Measurements from ENCODE around the gene GOLPH3L.
"Not testable (repeated sequence)": the region's sequence is repeated elsewhere in the genome, so short reads cannot be mapped to it uniquely, and the experiment has no call there.

The GOLPH3L gene

DNA sequence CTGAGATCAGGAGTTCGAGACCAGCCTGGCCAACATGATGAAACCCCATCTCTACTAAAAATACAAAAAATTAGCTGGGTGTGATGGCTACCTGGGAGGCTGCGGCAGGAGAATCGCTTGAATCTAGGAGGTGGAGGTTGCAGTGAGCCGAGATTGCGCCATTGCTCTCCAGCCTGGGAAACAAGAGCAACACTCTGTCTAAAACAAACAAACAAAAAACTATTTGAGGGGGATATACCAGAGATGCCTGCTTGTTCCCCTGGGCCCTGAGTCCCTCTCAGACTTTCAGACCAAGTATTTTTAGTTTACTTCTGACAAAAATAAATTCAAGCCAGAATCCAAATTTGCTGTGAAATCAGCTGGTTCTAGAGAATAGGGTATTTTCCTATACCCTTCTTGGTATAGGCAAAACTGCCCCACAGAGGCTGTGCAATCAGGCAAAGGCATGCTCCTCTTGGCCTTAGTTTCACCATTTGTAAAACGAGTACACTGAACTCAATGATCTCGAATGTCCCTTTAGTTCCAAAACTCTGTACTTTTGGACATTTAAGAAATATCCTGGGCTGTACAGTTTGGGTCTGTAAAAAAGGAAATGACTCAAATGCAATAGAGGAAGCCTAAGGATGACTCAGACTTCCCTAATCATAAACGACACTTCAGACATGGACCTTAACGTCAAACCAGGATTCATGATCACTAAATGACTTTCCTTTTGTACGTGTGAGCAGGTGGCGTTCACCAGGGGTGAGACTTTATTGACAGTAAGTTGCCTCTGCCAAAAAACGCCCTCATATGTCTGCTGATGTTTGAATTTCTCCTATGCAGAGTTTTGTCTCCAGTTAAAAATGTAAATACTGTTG, 83.7 kb downstream of the GOLPH3L start:
- Histone ChIP-seq H3K27ac (ENCODE audit: low read depth, low read length) (no peak overlapping the region), H3K36me3 (ENCODE audit: insufficient read depth, low read length) (peaks cover 65% of the 10 kb centered on the region), H3K9me3 (ENCODE audit: insufficient read depth, low read depth, low read length) (no peaks in the 10 kb centered on the region), H3K9ac (ENCODE audit: low read depth, low read length) (no peak overlapping the region), H3K4me3 (ENCODE audit: low read length) (no peak overlapping the region), H3K27me3 (ENCODE audit: insufficient read depth, low read length) (no peaks in the 10 kb centered on the region), H3K4me1 (ENCODE audit: insufficient read depth, low read length) (peaks cover 20% of the 10 kb centered on the region; the same call in 1 of the 2 replicates)
- 95% methylated on average over 11 of the region's 12 CpGs for WGBS

DNA sequence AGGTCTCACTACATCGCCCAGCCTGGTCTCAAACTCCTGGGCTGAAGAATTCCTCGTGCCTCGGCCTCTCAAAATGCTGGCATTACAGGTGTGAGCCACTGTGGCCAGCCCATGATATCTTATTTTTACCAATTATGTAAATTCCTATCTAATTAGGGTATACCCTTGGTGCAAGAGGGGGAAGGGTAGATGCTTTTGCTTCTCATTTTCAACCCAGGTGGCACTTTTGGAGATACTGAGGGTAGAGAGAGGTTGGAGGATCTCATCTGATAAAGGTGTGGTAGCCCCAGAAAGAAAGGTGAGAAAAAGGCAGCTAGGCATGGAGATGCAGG, 85.0 kb downstream of the GOLPH3L start:
- Histone ChIP-seq H3K36me3 (ENCODE audit: insufficient read depth, low read length) (peaks cover 53% of the 10 kb centered on the region), H3K9me3 (ENCODE audit: insufficient read depth, low read depth, low read length) (no peaks in the 10 kb centered on the region), H3K4me1 (ENCODE audit: insufficient read depth, low read length) (peaks cover 20% of the 10 kb centered on the region; the same call in 1 of the 2 replicates), H3K27ac (ENCODE audit: low read depth, low read length) (peak overlapping the region; percentile 68; the same call in 1 of the 2 replicates), H3K27me3 (ENCODE audit: insufficient read depth, low read length) (no peaks in the 10 kb centered on the region), H3K9ac (ENCODE audit: low read depth, low read length) (no peak overlapping the region), H3K4me3 (ENCODE audit: low read length) (no peak overlapping the region)
- WGBS, result 93% methylated on average over 3 of the region's 3 CpGs

DNA sequence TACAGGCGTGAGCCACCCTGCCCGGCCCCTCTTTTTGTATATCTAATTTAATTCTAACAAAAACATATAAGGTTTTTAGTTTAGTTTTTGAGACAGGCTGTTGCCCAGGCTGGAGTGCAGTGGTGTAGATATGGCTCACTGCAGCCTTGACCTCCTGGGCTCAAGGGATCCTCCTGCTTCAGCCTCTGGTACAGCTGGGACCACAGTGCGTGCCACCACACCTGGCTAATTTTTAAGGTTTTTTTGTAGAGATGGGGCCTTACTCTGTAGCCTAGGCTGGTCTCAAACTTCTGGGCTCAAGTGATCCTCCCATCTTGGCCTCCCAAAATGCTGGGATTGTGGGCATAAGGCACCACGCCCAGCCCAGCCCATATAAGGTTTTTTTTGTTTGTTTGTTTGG, 86.4 kb downstream of the GOLPH3L start:
- no peaks in the 10 kb centered on the region for H3K27me3 ChIP-seq (ENCODE audit: insufficient read depth, low read length)
- peaks cover 20% of the 10 kb centered on the region; the same call in 1 of the 2 replicates for H3K4me1 ChIP-seq (ENCODE audit: insufficient read depth, low read length)
- no peak overlapping the region for H3K27ac ChIP-seq (ENCODE audit: low read depth, low read length)
- no peak overlapping the region for H3K4me3 ChIP-seq (ENCODE audit: low read length)
- H3K9me3 ChIP-seq (ENCODE audit: insufficient read depth, low read depth, low read length), result no peaks in the 10 kb centered on the region
- H3K36me3 ChIP-seq (ENCODE audit: insufficient read depth, low read length), result peaks cover 41% of the 10 kb centered on the region
- WGBS, result 96% methylated on average over 2 of the region's 4 CpGs
- no peak overlapping the region for H3K9ac ChIP-seq (ENCODE audit: low read depth, low read length)

DNA sequence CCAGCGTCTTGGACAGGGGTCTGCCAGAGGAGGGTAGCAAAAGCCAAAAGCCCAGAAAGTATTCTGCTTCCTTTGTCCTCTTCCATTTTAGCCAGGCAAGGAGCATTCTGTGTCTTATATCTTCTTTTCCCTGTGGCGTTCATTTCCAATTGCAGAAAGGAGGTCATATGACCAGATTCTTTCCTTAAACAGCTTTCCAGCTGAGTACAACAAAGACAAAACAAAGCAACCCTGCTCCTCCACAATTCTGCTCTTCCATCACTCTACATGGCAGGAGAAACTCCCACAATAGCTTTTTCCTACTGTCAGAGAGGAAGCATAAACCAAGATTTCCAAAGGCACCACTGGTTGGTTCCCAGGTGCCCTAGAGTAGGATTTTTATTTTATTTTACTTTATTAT, 87.2 kb downstream of the GOLPH3L start:
- Histone ChIP-seq H3K9me3 (ENCODE audit: insufficient read depth, low read depth, low read length) (no peaks in the 10 kb centered on the region), H3K27me3 (ENCODE audit: insufficient read depth, low read length) (no peaks in the 10 kb centered on the region), H3K9ac (ENCODE audit: low read depth, low read length) (peak overlapping the region; percentile 22; the same call in 1 of the 2 replicates), H3K4me3 (ENCODE audit: low read length) (no peak overlapping the region), H3K4me1 (ENCODE audit: insufficient read depth, low read length) (peaks cover 23% of the 10 kb centered on the region), H3K36me3 (ENCODE audit: insufficient read depth, low read length) (peaks cover 33% of the 10 kb centered on the region), H3K27ac (ENCODE audit: low read depth, low read length) (peak overlapping the region; percentile 89)
- 73% methylated on average over 2 of the region's 2 CpGs for WGBS

DNA sequence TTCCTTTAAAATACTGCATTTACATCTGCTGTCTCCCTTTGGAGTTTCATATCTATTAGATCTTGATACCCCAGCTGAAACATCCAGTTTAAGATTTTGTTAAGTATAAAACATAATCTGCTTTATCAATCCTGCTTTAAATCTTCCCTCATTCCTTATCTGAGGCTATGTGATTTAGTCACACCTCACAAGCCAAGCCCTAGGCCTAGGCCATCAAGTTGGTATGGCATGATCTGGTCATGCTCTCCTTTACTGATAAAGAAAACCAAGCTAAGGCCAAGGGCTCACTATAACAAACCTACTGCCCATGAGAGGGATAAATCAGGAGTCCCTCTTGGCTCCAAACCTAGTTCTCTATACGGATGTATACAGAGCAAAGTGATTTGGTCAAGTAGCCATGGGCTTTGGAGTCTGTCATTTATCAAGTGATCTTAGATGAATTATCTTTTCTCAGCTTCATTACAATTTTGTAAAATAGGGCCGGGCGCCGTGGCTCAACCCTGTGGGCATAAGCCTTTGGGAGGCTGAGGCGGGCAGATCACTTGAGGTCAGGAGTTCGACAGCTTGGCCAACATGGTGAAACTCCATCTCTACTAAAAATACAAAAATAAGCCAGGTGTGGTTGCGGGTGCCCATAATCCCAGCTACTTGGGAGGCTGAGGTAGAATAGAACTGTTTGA, 90.4 kb downstream of the GOLPH3L start:
- peaks cover 10% of the 10 kb centered on the region for H3K36me3 ChIP-seq (ENCODE audit: insufficient read depth, low read length)
- H3K9ac ChIP-seq (ENCODE audit: low read depth, low read length), result no peak overlapping the region
- WGBS, result 97% methylated on average over 7 of the region's 7 CpGs
- no peaks in the 10 kb centered on the region for H3K27me3 ChIP-seq (ENCODE audit: insufficient read depth, low read length)
- no peak overlapping the region for H3K4me3 ChIP-seq (ENCODE audit: low read length)
- H3K4me1 ChIP-seq (ENCODE audit: insufficient read depth, low read length), result peaks cover 28% of the 10 kb centered on the region
- H3K27ac ChIP-seq (ENCODE audit: low read depth, low read length), result 0 out of 2 replicates have a peak overlapping the region, but pooled peaks have one; percentile 51
- H3K9me3 ChIP-seq (ENCODE audit: insufficient read depth, low read depth, low read length), result no peaks in the 10 kb centered on the region

DNA sequence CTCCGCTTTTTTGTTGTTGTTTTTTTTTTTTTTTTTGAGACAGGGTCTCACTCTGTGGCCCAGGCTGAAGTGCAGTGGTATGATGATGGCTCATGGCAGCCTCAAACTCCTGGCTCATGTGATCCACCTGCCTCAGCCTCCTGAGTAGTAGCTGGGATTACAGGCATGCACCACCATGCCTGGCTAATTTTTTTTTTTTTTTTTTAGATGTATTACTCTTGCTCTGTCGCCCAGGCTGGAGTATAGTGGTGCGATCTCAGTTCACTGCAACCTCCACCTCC, 91.6 kb downstream of the GOLPH3L start:
- not testable (repeated sequence) for H3K4me3 ChIP-seq (ENCODE audit: low read length); H3K9me3 ChIP-seq (ENCODE audit: insufficient read depth, low read depth, low read length); H3K27me3 ChIP-seq (ENCODE audit: insufficient read depth, low read length); H3K9ac ChIP-seq (ENCODE audit: low read depth, low read length); H3K36me3 ChIP-seq (ENCODE audit: insufficient read depth, low read length)
- WGBS, result 87% methylated on average over 3 of the region's 3 CpGs
- peak overlapping the region; percentile 98 for H3K27ac ChIP-seq (ENCODE audit: low read depth, low read length)
- peaks cover 28% of the 10 kb centered on the region for H3K4me1 ChIP-seq (ENCODE audit: insufficient read depth, low read length)

DNA sequence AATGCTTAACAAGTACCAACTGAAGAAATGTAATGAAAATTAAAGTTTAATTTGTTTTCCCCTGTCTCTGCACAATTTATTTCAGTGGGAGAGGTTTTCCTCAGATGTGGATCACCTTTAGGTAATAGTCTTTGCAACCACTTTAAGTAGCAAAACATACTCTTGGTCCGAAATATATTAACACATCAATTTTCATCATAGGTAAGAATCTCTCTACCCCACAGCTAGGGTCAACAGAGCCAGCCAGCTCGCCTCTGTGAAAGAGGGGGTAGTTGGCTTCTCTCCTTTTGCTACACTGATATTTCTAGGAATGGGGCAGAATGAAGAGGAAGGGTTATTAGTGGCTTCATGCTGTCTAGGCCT, 92.7 kb downstream of the GOLPH3L start:
- H3K27me3 ChIP-seq (ENCODE audit: insufficient read depth, low read length), result no peaks in the 10 kb centered on the region
- H3K9me3 ChIP-seq (ENCODE audit: insufficient read depth, low read depth, low read length), result no peaks in the 10 kb centered on the region
- peak overlapping the region; percentile 75 for H3K9ac ChIP-seq (ENCODE audit: low read depth, low read length)
- WGBS, result 56% methylated on average over 1 of the region's 2 CpGs
- peak overlapping the region; percentile 26; the same call in 1 of the 2 replicates for H3K4me3 ChIP-seq (ENCODE audit: low read length)
- peaks cover 18% of the 10 kb centered on the region for H3K4me1 ChIP-seq (ENCODE audit: insufficient read depth, low read length)
- peak overlapping the region; percentile 98 for H3K27ac ChIP-seq (ENCODE audit: low read depth, low read length)
- peaks cover 7% of the 10 kb centered on the region; the same call in 1 of the 2 replicates for H3K36me3 ChIP-seq (ENCODE audit: insufficient read depth, low read length)

DNA sequence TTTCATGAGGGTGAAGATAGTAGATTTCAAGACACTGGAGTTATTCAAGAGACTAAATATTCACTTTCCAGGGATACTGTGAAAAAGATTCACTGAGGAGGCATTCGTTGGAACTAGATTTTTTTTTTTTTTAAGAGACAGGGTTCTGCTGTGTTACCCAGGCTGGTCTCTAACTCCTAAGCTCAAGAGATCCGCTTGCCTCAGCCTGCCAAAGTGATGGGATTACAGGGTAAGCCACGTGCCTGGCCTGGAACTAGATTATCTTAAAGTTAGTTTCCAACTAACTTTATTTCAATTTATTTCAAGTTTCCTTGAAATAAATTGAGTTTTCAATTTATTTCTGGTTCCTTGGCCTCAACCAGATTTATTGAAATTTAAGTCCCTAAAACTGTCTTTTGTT, 93.2 kb downstream of the GOLPH3L start:
- H3K27ac ChIP-seq (ENCODE audit: low read depth, low read length), result peak overlapping the region; percentile 98
- H3K4me3 ChIP-seq (ENCODE audit: low read length), result no peak overlapping the region
- H3K9me3 ChIP-seq (ENCODE audit: insufficient read depth, low read depth, low read length), result no peaks in the 10 kb centered on the region
- no peaks in the 10 kb centered on the region for H3K27me3 ChIP-seq (ENCODE audit: insufficient read depth, low read length)
- 61% methylated on average over 3 of the region's 3 CpGs for WGBS
- H3K36me3 ChIP-seq (ENCODE audit: insufficient read depth, low read length), result 0 out of 2 replicates have a peak, but pooled peaks cover 4% of the 10 kb centered on the region
- peaks cover 16% of the 10 kb centered on the region for H3K4me1 ChIP-seq (ENCODE audit: insufficient read depth, low read length)
- peak overlapping the region; percentile 75; the same call in 1 of the 2 replicates for H3K9ac ChIP-seq (ENCODE audit: low read depth, low read length)

DNA sequence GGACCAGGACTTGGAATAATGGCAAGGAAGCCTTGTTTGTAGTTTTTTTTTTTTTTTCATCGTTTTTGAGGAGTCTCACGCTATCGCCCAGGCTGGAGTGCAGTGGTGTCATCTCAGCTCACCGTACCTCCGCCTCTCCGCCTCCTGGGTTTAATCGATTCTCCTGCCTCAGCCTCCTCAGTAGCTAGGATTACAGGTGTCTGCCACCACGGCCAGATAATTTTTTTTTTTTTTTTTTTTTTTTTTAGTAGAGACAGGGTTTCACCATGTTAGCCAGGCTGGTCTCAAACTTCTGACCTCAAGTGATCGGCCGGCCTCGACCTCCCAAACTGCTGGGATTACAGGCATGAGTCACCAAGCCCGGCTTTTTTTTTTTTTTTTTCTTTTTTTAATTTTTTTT, 94.6 kb downstream of the GOLPH3L start:
- H3K4me1 ChIP-seq (ENCODE audit: insufficient read depth, low read length), result peaks cover 16% of the 10 kb centered on the region
- not testable (repeated sequence) for H3K27ac ChIP-seq (ENCODE audit: low read depth, low read length); H3K9ac ChIP-seq (ENCODE audit: low read depth, low read length); H3K4me3 ChIP-seq (ENCODE audit: low read length); H3K9me3 ChIP-seq (ENCODE audit: insufficient read depth, low read depth, low read length); H3K36me3 ChIP-seq (ENCODE audit: insufficient read depth, low read length); H3K27me3 ChIP-seq (ENCODE audit: insufficient read depth, low read length)
- 96% methylated on average over 10 of the region's 12 CpGs for WGBS

DNA sequence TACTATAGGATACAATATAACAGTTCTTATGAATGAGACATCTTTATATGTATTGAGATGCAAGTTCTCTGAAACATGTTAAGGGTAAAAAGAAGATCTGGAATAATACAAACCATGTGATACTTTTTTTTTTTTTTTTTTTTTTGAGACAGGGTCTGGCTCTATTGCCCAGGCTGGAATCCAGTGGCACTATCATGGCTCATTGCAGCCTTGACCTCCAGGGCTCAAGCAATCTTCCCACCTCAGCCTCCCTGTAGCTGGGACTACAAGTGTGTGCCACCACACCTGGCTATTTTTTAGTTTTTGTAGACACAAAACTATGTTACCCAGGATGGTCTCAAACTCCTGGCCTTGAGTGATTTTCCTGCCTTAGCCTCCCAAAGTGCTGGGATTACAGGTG, 95.4 kb downstream of the GOLPH3L start:
- Histone ChIP-seq H3K4me1 (ENCODE audit: insufficient read depth, low read length) (peaks cover 16% of the 10 kb centered on the region), H3K27me3 (ENCODE audit: insufficient read depth, low read length) (no peaks in the 10 kb centered on the region), H3K9me3 (ENCODE audit: insufficient read depth, low read depth, low read length) (no peaks in the 10 kb centered on the region), H3K4me3 (ENCODE audit: low read length) (no peak overlapping the region), H3K27ac (ENCODE audit: low read depth, low read length) (no peak overlapping the region), H3K36me3 (ENCODE audit: insufficient read depth, low read length) (0 out of 2 replicates have a peak, but pooled peaks cover 4% of the 10 kb centered on the region), H3K9ac (ENCODE audit: low read depth, low read length) (no peak overlapping the region)

DNA sequence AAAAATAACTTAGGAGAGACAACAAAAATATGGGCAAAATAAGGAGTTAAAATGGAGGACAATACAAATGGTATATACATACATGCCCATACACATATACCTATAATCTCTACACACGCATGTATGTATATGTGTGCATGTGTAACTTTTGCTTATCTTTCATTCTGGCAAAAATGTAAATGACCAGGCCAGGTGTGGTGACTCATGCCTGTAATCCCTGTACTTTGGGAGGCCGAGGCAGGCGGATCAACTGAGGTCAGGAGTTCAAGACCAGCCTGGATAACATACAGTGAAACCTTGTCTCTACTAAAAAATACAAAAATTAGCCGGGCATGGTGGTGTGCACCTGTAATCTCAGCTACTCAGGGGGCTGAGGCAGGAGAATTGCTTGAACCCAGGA, 98.6 kb downstream of the GOLPH3L start:
- H3K4me1 ChIP-seq (ENCODE audit: insufficient read depth, low read length); H3K27ac ChIP-seq (ENCODE audit: low read depth, low read length): not testable (repeated sequence)
- 97% methylated on average over 4 of the region's 4 CpGs for WGBS

More for the DNA sequence above, 98.6 kb downstream of the GOLPH3L start:
- H3K9me3 ChIP-seq (ENCODE audit: insufficient read depth, low read depth, low read length); H3K36me3 ChIP-seq (ENCODE audit: insufficient read depth, low read length); H3K27me3 ChIP-seq (ENCODE audit: insufficient read depth, low read length); H3K9ac ChIP-seq (ENCODE audit: low read depth, low read length); H3K4me3 ChIP-seq (ENCODE audit: low read length): not testable (repeated sequence)

All from HUES64 (cell line).